ENCODE data around the gene DHX16. TPM values are rescaled to one million over a fixed set of nuclear protein-coding genes. Genes with fewer than 3 reads are reported as not detected.

DHX16 gene
- polyA plus RNA-seq, 1 donor (not counting 4 experiments of a cell fraction or from before 2014, with no cell fraction given), result 34.2 TPM

DNA sequence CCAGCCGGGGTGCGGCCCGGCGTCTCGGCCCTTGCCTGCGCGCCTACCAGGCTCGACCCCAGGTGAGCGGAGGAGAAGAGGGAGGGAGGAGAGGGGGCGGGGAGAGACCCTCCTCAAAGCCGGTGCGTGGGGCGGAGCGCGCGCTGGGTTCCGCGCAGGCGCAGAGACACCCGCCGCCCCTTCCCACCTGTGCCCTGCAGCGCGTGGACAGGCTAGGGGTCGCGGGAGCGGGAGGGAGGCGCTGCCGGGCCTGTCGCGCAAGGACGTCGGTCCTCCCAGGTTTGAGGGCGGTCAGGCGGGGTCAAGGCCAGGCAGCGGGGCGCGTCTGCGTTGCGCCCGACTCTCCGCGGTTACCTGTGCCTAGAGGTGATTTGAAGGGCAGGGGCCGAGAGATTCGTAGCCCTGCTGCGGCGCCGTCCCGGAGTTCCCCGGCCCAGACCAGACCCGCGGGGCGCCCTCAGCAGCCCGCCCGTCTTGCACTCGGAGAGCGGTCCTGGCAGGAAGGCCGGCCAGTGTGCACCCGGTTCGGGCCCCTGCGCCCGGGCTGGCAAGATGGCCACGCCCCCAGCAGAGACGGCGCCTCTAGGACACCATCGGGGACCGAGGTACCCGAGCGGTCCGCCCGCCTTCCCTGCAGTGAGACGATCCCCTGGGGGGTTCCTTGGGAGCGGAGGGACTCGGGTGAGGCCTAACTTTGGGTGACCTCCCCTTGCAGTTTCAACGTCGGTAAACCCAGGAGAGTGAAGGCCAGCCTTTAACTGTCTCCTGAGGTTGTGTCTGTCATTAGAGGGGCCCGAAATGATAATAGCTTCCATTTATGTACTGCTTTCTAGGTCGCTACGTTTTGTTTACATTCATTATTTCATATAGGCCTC is 25.3 kb downstream of the DHX16 start:
- Histone ChIP-seq H2AFZ (ENCODE audit: control insufficient read depth, low read length) (peak overlapping the region; percentile 90), H3K4me2 (ENCODE audit: control insufficient read depth, extremely low read depth, insufficient read depth, low read depth, low read length) (peak overlapping the region; percentile 96), H3K79me2 (ENCODE audit: control insufficient read depth, insufficient read depth, low read length) (peaks cover 21% of the 10 kb centered on the region), H3K27me3 (ENCODE audit: control insufficient read depth, extremely low read depth, insufficient read depth, low read length) (no peaks in the 10 kb centered on the region), H3K4me1 (ENCODE audit: control insufficient read depth, extremely low read depth, insufficient read depth, low read length) (peaks cover 12% of the 10 kb centered on the region), H3K27ac (ENCODE audit: control insufficient read depth, insufficient read depth, low read length) (peak overlapping the region; percentile 70), H3K36me3 (ENCODE audit: control insufficient read depth in 2 of 2, extremely low read depth in 1 of 2, insufficient read depth in 2 of 2, low read length in 2 of 2) (peaks cover 6 to 12% of the 10 kb centered on the region in 2 experiments), H4K20me1 (ENCODE audit: control insufficient read depth, extremely low read depth, insufficient read depth, low read length) (no peaks in the 10 kb centered on the region), H3K9me1 (ENCODE audit: control insufficient read depth, extremely low read depth, insufficient read depth, low read length) (peaks cover 2% of the 10 kb centered on the region), H3K9me3 (ENCODE audit: control insufficient read depth, low read depth, low read length) (no peaks in the 10 kb centered on the region), H3K4me3 (ENCODE audit: control insufficient read depth in 2 of 3, extremely low read depth in 1 of 3, insufficient read depth in 2 of 3, low read depth in 1 of 3, low read length in 3 of 3) (peak overlapping the region; percentile 85 to 99 (median 90)), H3K9ac (ENCODE audit: control insufficient read depth, extremely low read depth, insufficient read depth, low read length) (peak overlapping the region; percentile 87)
- FAIRE-seq, result no peak
- no peak for DNase-seq (ENCODE audit: low read depth, low spot score)
- dilution Hi-C loops (cut with MboI; ENCODE audit: extremely low pct_ligation_motif_present, low sequenced_read_pairs), result no loop called here
- TF ChIP-seq, protein P1, sequence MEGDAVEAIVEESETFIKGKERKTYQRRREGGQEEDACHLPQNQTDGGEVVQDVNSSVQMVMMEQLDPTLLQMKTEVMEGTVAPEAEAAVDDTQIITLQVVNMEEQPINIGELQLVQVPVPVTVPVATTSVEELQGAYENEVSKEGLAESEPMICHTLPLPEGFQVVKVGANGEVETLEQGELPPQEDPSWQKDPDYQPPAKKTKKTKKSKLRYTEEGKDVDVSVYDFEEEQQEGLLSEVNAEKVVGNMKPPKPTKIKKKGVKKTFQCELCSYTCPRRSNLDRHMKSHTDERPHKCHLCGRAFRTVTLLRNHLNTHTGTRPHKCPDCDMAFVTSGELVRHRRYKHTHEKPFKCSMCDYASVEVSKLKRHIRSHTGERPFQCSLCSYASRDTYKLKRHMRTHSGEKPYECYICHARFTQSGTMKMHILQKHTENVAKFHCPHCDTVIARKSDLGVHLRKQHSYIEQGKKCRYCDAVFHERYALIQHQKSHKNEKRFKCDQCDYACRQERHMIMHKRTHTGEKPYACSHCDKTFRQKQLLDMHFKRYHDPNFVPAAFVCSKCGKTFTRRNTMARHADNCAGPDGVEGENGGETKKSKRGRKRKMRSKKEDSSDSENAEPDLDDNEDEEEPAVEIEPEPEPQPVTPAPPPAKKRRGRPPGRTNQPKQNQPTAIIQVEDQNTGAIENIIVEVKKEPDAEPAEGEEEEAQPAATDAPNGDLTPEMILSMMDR (optimal IDR thresholded peaks at IDR 0.05 in 1 of 3, IDR thresholded peaks at IDR 0.05 in 1 of 3, conservative IDR thresholded peaks at IDR 0.05 in 1 of 3; ENCODE audit: extremely low read depth in 1 of 3, insufficient read depth in 2 of 3, low read length in 3 of 3), result no peak

DNA sequence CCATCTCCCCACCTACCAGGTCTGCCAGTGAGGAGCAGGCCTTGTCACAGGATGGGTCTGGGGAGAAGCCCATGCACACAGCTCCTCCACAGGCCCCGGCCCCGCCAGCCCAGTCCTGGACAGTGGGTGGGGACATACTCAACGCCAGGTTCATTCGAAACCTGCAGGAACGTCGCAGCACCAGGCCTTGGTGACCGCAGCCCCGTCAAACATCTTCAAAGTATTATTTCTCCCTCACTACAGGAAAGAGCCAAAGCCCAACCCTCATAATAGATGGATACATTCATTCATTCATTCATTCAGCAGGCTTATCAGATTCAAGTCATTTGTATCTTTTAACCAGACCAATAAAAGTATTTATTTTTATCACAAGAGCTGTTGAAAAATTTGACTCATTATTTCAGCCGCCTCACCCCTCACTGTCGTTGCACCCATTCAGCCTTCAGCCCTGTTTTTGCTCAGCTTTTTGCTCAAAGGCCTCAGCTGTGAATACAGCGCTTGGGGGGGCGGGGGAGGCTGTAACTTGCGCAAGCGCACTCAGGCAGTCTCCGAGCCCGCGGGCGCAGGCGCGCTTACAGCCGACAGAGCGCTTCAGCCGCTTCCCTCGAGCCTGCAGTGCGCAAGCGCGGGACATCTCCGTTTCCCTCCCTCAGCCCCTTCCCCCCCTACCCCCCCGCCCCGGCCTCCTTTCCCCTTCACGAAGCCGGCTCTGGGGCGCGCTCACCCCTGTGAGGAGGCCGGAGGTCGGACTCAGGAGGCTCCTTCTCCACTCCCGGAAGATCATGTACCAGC is 26.2 kb downstream of the DHX16 start, which contains the start of gene C6orf136:
TSS of gene C6orf136 (plus strand) at position 684 of the 792 bp plus-strand sequence. CDS start at position 783, 99 bp downstream.
- H3K9ac ChIP-seq (ENCODE audit: control insufficient read depth, extremely low read depth, insufficient read depth, low read length), result peak within 1 kb of the TSS; percentile 87
- DNase-seq (ENCODE audit: low read depth, low spot score) (peak; percentile 58), FAIRE-seq (no peak)
- TF ChIP-seq, protein P1 (optimal IDR thresholded peaks at IDR 0.05 in 1 of 3, IDR thresholded peaks at IDR 0.05 in 1 of 3, conservative IDR thresholded peaks at IDR 0.05 in 1 of 3; ENCODE audit: extremely low read depth in 1 of 3, insufficient read depth in 2 of 3, low read length in 3 of 3), result no peak
- no peak for TF ChIP-seq EZH2 (IDR thresholded peaks at IDR 0.05; ENCODE audit: low read length)
- H3K4me2 ChIP-seq (ENCODE audit: control insufficient read depth, extremely low read depth, insufficient read depth, low read depth, low read length), result peak within 1 kb of the TSS; percentile 96
- no peaks in the 10 kb centered on the region for H3K9me3 ChIP-seq (ENCODE audit: control insufficient read depth, low read depth, low read length)
- dilution Hi-C loops (cut with MboI; ENCODE audit: extremely low pct_ligation_motif_present, low sequenced_read_pairs), result no loop called here
- H3K27ac ChIP-seq (ENCODE audit: control insufficient read depth, insufficient read depth, low read length), result peak within 1 kb of the TSS; percentile 70
- H3K4me3 ChIP-seq (ENCODE audit: control insufficient read depth in 2 of 3, extremely low read depth in 1 of 3, insufficient read depth in 2 of 3, low read depth in 1 of 3, low read length in 3 of 3), result peak within 1 kb of the TSS; percentile 85 to 99 (median 90)
- peaks cover 21% of the 10 kb centered on the region for H3K79me2 ChIP-seq (ENCODE audit: control insufficient read depth, insufficient read depth, low read length)
- H3K27me3 ChIP-seq (ENCODE audit: control insufficient read depth, extremely low read depth, insufficient read depth, low read length), result no peaks in the 10 kb centered on the region
- H3K9me1 ChIP-seq (ENCODE audit: control insufficient read depth, extremely low read depth, insufficient read depth, low read length), result peaks cover 2% of the 10 kb centered on the region
- H3K36me3 ChIP-seq (ENCODE audit: control insufficient read depth in 2 of 2, extremely low read depth in 1 of 2, insufficient read depth in 2 of 2, low read length in 2 of 2), result peaks cover 8 to 14% of the 10 kb centered on the region in 2 experiments
- H3K4me1 ChIP-seq (ENCODE audit: control insufficient read depth, extremely low read depth, insufficient read depth, low read length), result peaks cover 12% of the 10 kb centered on the region
- H2AFZ ChIP-seq (ENCODE audit: control insufficient read depth, low read length), result peak within 1 kb of the TSS; percentile 90
- no peaks in the 10 kb centered on the region for H4K20me1 ChIP-seq (ENCODE audit: control insufficient read depth, extremely low read depth, insufficient read depth, low read length)
